SK-N-SH treated with all-trans-retinoic acid at 6 μM for 48 hours (cell line): ENCODE data around the gene GRIK4.

ENCODE experiments used
- ARNTL ChIP-seq: fragments of 450-650 bp; formaldehyde crosslinking; IDR thresholded peaks from 2 replicates; pipeline ENCODE4 v1.5.0; 2020; ENCODE audit warnings: low read depth, mild to moderate bottlenecking, moderate library complexity, borderline replicate concordance
- BACH2 ChIP-seq: fragments of 250-450 bp; sonication (Bioruptor Pico); IDR thresholded peaks from 2 replicates; pipeline ENCODE4 v1.9.0; 2021; ENCODE audit warnings: mild to moderate bottlenecking, borderline replicate concordance
- CSDC2 ChIP-seq: fragments of 250-450 bp; sonication (Bioruptor Pico); IDR thresholded peaks from 2 replicates; pipeline ENCODE4 v1.5.0; 2020; ENCODE audit warnings: mild to moderate bottlenecking, moderate library complexity
- PATZ1 ChIP-seq: fragments of 250-450 bp; sonication (Bioruptor Pico); IDR thresholded peaks from 2 replicates; pipeline ENCODE4 v1.8.0; 2020; ENCODE audit warnings: mild to moderate bottlenecking, moderate library complexity, borderline replicate concordance
- ZNF70 ChIP-seq: fragments of 450-650 bp; formaldehyde crosslinking; IDR thresholded peaks from 2 replicates; pipeline ENCODE4 v1.5.0; 2020; ENCODE audit warnings: mild to moderate bottlenecking, moderate library complexity
- ZNF8 ChIP-seq: fragments of 450-650 bp; formaldehyde crosslinking; IDR thresholded peaks from 2 replicates; pipeline ENCODE4 v1.5.0; 2020; ENCODE audit warnings: mild to moderate bottlenecking, moderate library complexity
- TF ChIP-seq, protein P1 (sequence below): fragments of 250-450 bp; sonication (Bioruptor Pico); IDR thresholded peaks from 2 replicates; pipeline ENCODE4 v1.5.0; 2020; ENCODE audit warnings: mild to moderate bottlenecking, moderate library complexity
- TF ChIP-seq, protein P2 (sequence below): fragments of 250-450 bp; sonication (Bioruptor Pico); IDR thresholded peaks from 2 replicates; pipeline ENCODE4 v1.5.1; 2020; ENCODE audit warnings: low read depth, mild to moderate bottlenecking, moderate library complexity
- TF ChIP-seq, protein P3 (sequence below): fragments of 250-450 bp; sonication (Bioruptor Pico); IDR thresholded peaks from 2 replicates; pipeline ENCODE4 v1.5.1; 2021; ENCODE audit warnings: mild to moderate bottlenecking, moderate library complexity

DNA sequence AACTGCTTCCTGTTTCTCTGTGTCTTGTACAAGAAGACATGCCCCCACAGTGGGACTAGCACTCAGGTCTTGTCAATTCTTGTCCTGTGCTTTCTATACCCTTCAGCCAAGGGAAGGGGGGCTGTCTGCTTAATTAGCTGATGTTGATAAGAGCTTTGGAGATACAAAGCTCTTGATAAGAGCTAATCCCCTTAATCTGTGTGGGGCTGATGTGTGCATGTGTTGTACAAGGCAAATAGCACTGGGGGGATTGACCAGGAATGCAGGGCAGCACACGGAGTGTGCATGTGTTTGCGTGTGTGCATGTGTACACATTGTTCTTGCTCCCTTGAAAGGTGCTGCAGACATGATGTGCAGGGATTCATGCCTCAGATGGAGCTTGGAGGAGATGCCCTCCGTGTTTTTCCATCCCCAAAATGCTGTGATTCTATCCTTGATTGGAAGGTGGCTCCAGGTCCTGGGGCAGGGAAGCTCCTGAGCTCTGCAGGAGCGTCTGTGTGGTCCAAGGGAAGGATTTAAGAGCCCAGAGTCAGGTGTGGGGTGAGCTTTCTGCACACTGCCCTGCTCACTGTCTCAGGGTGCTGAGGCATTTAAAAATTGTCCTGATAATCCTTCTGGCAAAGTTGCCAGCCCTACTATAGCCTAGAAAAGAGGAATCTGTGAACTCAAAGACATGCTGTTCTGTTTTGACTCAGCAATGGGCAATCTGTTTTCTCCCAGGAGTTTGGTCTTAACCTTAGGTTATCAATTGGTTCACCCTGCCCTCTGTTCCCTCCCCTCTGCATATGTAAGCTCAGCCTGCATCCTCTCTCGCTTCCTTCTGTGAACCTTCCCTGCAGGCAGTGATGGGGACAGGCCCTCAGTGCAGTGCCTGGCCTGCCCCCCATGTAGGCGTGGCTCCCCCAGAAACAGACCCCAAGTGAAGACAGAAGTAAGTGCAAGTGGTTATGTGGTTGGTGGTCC lies 102.0 kb downstream of the GRIK4 start:
- TF ChIP-seq ZNF8 (CRISPR knock-in tag): no peak
- no peak for TF ChIP-seq ARNTL (CRISPR knock-in tag)
- no peak for TF ChIP-seq ZNF70 (CRISPR knock-in tag)
- TF ChIP-seq BACH2 (CRISPR knock-in tag): no peak
- TF ChIP-seq, protein P1, sequence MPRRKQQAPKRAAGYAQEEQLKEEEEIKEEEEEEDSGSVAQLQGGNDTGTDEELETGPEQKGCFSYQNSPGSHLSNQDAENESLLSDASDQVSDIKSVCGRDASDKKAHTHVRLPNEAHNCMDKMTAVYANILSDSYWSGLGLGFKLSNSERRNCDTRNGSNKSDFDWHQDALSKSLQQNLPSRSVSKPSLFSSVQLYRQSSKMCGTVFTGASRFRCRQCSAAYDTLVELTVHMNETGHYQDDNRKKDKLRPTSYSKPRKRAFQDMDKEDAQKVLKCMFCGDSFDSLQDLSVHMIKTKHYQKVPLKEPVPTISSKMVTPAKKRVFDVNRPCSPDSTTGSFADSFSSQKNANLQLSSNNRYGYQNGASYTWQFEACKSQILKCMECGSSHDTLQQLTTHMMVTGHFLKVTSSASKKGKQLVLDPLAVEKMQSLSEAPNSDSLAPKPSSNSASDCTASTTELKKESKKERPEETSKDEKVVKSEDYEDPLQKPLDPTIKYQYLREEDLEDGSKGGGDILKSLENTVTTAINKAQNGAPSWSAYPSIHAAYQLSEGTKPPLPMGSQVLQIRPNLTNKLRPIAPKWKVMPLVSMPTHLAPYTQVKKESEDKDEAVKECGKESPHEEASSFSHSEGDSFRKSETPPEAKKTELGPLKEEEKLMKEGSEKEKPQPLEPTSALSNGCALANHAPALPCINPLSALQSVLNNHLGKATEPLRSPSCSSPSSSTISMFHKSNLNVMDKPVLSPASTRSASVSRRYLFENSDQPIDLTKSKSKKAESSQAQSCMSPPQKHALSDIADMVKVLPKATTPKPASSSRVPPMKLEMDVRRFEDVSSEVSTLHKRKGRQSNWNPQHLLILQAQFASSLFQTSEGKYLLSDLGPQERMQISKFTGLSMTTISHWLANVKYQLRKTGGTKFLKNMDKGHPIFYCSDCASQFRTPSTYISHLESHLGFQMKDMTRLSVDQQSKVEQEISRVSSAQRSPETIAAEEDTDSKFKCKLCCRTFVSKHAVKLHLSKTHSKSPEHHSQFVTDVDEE (CRISPR knock-in tag): no peak
- no peak for TF ChIP-seq PATZ1 (CRISPR knock-in tag)
- no peak for TF ChIP-seq CSDC2 (CRISPR knock-in tag)
- TF ChIP-seq, protein P2, sequence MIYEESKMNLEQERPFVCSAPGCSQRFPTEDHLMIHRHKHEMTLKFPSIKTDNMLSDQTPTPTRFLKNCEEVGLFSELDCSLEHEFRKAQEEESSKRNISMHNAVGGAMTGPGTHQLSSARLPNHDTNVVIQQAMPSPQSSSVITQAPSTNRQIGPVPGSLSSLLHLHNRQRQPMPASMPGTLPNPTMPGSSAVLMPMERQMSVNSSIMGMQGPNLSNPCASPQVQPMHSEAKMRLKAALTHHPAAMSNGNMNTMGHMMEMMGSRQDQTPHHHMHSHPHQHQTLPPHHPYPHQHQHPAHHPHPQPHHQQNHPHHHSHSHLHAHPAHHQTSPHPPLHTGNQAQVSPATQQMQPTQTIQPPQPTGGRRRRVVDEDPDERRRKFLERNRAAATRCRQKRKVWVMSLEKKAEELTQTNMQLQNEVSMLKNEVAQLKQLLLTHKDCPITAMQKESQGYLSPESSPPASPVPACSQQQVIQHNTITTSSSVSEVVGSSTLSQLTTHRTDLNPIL: no peak
- TF ChIP-seq, protein P3, sequence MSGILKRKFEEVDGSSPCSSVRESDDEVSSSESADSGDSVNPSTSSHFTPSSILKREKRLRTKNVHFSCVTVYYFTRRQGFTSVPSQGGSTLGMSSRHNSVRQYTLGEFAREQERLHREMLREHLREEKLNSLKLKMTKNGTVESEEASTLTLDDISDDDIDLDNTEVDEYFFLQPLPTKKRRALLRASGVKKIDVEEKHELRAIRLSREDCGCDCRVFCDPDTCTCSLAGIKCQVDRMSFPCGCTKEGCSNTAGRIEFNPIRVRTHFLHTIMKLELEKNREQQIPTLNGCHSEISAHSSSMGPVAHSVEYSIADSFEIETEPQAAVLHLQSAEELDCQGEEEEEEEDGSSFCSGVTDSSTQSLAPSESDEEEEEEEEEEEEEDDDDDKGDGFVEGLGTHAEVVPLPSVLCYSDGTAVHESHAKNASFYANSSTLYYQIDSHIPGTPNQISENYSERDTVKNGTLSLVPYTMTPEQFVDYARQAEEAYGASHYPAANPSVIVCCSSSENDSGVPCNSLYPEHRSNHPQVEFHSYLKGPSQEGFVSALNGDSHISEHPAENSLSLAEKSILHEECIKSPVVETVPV (CRISPR knock-in tag): no peak
